GM18526 (cell line): ENCODE data around the gene PACRG.

Source experiments
- POLR2A ChIP-seq: IDR thresholded peaks from 3 replicates; pipeline ENCODE4 v1.6.1; 2011; ENCODE audit not compliant: insufficient read length; ENCODE audit errors: extremely low read depth

Gene PACRG

DNA sequence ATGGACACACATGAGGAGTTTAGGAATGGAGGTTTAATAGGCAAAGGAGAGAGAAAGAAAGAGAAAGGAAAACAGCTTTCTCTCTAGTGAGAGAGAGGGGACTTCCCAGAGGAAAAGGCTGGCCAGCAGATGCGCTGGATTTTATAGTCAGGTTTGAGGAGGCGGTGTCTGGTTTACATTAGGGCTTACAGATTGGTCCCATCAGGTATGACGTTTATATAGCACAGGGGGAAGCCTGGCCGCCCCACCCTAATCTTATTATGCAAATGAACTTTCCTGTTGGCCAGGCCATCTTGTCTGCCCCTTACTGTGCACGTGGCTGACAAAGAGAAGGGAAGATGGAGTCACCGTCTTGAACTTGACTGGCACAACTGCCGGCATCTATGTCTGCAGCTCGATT, 600.1 kb downstream of the PACRG start:
- no peak for TF ChIP-seq POLR2A

DNA sequence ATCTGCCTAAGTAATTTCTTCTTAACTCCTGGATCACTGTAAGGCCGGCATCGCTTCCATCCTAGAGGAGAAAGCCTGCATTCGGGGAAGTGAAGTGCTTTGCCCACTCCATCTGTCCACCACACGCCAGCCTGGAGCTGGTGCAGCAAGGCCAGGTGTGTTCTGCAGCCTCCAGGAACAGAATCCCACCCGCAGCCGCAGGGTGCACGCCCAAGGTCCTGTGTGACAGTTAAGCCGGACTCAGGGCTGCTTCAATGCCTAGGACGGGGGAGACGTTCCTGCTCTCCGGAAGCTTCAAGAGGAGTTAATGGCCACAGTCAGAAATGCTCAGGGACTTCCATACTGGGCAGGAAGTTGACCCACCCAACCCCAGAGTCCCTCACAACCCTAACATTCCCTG, 600.6 kb downstream of the PACRG start:
- TF ChIP-seq POLR2A = no peak

DNA sequence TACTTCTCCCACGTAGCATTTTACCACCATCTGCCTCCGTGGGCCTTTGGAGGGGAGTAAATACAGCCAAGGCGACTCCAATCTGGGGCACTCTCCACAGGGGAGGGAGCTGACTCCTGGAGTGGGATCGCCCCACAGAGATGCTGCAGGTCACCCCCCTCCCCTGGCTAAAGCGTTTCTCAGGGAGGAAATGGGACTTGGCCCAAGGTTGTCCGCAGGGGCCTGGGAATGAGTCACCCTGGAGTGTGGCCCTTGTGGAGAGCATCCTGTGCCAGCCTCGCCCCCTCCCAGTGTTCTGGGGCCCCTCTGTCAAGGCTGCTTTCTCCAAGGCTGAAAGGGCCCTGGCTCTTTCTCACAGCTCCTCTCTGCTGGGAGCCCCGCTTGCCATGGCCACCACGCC, 602.2 kb downstream of the PACRG start:
- no peak for TF ChIP-seq POLR2A

DNA sequence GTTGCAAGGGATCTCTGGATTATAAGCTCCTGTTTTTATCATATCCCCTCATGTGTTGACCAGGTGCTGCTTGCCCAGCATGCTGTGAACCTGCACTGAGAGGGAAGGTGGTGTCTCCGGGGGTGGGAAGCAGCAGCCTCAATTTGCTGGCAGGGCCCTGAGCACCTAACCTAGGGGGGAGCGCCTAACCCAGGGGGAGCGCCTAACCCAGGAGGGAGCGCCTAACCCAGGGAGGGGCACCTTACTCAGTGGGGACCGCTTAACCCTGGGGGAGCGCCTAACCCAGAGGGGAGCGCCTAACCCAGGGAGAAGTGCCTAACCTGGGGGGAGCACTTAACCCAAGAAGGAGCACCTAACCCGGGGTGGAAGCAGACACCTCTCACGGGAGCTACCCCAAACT, 603.5 kb downstream of the PACRG start:
- no peak for TF ChIP-seq POLR2A

DNA sequence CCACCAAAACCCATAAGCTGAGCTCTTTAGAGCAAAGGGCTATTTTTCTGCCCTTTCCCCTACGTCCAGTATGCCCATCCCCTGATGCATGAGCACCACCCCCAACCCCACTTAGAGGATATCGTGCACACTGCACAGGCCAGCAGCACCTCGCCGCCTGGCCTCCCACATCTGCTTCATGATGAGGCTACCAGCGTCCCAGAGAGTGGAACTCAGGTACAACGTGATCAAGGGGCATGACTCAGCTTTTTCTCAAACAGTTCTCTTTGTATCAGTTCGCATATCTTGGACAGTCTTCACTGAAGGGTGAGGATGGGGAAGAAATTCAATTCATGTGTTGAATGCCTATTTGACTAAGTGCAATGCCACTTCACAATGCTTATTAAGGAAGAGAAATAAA, 604.8 kb downstream of the PACRG start:
- TF ChIP-seq POLR2A = no peak

DNA sequence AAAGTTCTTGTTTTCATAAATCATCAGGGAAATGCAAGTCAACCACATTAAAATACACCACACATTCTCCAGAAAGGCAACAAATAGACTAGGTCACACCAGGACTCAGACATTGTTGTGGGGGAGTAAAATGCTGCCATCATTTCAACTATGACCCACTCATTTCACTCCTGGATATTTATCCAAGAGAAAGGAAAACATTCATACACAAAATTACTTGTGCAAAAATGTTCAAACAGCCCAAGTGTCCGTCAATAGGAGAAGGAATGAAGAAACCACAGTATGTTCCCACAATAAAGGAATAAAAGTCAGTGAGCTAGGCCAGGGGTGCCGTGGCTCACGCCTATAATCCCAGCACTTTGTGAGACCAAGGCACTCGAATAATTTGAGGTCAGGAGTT, 605.3 kb downstream of the PACRG start:
- no peak for TF ChIP-seq POLR2A

DNA sequence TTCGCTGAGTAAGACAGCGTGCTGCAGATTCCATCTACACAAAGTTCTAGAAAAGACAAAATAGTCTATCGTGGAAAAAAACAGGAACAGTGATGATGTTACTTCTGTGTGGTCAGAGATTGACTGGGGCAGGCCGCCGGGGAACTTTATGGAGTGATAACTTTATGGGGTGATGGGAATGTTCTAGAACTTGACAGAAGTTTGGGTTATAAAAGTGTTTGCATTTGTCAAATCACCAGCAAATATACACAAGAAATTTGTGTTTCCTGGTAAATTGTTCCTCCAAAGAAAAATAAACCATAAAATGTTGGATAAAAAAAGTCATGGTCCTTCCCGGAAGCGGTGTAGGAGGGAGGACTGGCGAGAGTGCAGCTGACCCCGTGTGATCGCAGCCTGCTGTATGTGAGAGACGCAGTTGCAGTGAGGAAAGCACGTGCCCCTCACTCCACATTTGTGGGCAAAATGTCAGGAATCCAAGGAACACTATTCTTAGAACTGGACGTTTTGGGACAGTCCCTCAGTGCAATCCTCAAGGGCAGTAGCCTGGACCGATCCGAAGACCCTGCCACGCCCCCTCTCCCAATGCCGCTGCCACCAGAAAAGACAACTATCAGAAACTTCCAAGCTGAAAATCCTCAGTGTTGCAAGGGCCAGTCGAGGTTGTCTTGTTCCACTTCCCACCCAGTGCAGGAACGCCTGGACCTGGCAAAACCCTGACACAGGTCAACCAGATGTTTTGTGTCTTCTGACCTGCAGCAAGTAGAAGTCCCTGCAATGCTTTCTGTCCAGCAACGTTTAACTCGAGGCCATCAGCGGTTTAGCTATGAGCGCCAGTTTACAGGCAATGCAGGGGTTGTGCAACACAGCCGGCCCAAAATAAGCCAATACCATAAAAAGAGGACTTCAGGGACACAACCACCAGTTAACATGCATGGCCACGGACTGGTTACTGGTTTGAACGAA, 606.2 kb downstream of the PACRG start:
- TF ChIP-seq POLR2A = no peak

DNA sequence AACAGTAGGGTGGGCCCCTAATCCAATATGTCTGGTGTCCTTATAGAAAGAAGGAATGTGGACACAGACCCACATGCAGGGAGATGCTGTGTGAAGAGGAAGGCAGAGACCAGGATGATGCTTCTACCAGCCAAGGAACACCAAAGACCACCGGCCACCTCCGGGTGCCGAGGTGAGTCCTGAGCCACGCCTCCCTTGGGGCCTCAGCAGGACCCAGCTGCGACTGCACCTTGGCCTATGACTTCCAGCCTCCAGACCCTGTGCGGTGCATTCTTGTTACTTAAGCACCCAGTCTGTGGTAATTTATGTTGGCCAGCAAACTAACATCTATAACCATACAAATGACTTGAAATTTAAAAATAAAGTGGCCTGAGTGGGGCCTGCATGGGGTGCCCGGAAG, 607.3 kb downstream of the PACRG start:
- TF ChIP-seq POLR2A = no peak

DNA sequence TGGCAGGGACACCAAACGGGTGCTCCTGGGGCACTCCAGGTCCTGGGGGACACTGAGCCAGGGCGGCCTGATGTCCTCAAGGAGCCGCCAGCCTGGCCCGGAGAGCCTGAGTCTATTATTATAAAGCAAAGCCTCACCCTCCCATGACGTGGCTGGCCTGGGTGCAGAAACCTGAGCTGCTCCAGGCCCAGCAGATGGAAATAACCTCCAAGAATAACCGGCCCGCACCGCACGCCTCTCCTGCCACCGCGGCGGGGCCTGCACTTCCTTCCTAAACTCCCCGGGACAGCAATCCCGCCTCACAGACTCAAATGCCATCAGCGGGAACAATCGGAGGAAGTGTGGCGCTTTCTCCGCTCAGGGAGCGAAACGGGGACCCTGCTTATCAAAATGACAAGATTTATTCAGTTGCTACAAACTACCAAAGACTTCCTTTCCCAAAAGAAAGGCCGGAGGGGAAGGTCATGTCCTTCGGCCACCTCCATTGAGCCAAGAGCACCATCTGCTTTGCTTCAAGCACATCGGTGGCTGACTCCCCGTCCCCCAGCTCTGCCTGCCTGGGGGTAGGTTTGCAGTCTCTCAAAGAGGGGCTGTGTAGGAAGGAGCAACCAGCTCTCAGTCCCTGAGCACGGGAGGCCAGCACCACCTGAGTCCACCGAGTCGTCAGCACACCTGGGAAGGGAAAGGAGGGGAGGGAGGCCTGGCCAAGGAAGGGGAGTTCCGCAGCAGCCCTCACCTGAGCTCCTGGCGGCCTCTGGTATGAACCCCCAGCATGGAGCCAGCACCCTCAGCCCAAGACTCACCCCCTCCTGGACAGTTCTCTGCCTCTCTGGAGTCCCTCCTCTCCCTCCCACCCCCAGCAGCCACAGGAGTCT, 608.1 kb downstream of the PACRG start:
- no peak for TF ChIP-seq POLR2A

DNA sequence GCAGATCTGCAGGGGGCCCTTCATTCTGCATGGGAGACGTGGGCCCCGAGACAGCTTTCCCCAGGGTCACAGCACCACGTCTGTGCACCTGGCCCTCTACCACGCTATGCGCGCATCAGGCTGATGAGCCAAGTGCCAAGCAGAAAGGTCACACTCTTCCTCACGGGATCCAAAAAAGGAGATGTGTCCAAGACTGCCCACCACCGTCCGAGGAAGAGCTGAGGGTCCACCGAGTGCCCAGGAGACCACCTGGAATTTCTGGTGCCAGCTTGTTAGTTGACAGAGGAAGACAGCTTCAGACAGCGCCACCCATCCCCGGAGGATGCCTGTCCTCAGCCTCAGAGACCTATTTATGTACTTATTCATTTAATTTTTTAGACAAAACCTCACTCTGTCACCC, 609.2 kb downstream of the PACRG start:
- TF ChIP-seq POLR2A = no peak

DNA sequence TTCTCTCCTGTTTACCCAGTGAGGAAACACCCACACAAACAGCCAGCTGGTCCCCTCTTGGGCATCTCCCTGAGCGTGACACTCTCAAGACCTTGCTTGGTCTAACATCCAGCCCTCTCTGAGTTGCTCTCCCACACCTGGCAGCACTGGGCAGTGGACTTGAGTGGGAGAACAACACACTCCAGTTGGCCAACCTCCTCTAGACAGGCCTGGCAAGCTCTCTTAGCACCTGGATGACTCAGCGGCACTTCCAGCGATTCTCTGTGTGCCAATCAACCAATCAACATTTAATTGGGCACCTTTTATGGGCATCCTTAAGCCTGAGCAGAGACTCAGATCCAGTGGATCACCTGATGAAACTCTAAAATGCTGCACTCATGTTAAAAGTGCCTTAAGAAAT, 610.2 kb downstream of the PACRG start:
- TF ChIP-seq POLR2A = no peak

DNA sequence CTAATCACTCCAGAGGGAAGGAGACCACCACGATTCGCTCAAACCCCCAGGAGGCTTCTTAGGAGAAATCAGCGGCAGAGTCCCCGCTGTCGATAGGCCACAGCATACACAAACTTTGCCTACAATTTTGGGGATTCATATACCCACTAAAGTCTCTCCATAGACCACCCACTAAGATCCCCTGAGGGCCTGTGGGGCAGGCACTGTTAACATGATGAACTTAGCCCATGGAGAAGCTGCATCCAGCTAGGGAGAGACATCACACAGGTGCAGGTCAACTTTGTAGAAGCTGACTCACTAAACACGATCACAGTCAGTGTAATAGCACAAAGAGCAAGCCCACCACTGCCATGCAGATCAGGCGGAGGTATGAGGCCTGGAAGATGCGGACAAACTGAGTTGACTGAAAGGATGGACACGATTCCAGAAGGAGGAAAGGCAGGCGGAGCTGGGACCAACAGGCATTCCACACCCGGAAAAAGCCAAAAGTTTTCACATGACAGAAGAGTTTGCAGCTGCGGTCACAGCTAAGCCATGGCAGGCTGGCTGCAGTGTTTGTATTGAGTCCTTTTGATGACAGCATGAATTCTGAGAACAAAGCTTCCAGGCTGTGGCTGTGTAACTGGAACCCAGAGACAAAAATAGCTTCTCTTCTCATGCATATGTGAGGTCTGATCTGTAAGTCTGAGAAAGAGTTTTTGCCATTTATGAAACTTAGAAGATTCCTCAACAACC, 611.1 kb downstream of the PACRG start:
- TF ChIP-seq POLR2A = no peak

DNA sequence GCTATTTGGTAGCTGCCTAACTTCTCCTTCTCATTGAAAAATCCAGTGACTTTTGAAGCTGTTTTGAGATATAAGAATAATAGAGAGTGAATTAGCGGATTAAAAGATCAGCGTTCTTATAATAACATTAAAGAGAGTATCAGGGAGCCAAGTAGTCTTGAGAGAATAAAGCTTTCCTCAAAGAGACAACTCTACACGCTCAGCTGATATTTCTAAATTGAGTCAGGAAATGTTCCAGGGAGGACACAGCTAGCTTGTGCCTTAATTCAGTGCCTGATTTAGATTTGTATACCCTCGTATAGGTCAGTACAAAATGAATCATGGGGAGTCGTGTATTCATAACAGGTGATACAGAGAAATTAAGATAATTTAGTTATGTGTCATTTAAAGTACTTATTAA, 611.7 kb downstream of the PACRG start:
- TF ChIP-seq POLR2A = no peak

DNA sequence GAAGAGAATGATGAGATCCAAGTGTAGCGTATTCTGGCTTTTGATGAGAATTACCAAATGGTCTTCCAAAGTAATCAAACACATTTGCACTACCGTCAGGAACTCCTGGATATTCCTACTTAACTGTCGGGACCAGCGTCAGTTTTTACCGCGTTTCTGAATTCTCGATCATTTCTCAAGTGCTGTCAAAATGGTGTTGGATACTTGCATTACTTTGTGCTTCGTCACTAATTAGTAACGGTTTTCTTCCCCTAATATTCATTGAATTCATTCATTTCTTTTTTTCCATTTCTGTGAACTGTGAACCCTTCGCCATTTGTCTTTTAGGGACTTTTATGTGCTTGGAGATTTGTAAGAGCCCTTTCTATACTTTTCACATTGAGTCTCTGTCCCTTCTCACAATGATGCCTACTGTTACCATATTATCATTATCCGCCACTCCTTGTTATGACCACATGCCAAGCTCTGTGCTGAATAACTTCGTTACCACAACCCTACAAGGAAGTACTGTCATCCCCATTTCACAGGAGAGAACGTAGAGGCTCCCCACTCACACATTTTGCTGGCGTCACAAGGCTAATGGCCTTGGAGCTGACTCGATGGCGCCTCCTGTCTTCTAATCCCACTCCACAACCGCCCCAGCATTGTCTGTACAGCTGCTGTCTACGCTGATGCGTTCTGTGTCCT, 612.6 kb downstream of the PACRG start:
- no peak for TF ChIP-seq POLR2A

DNA sequence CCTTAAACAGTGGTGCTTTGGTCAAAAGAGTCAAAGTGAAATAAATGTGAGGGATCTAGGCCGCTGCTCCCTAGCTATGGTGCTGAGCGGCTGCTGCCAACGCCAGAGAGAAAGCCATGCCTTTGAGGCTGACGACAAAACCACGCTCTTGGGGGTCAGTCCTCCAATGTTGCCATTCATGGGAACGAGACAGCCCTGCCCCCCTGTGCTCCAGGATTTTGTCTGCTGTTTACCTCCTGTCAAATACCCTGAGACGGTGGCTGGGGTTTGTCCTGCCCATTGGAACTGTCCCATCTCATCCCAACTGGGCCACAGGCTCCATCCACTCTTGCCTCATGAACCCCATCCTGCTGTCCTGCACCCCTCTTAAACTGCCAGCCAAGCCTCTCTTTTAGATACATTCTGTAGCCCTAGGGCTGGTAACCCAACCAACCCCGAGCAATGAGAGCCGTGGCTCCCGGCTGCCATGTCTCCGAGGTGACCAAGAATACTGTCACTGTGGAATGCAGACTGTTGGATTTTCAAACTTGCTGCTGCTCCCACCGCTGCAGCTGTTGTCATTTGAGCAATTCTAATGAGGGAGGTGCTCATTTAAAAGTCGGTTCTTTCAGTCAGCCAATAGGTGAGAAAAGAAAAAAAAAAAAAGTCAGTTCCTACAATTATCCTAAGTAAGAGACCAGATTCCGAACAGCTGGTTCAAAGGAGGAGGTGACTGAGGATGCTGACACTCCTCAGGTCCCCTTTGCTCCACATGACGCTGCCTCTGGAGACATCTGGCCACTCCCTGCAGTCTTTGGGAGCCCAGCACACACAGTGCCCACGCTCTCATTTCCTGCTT, 613.7 kb downstream of the PACRG start:
- no peak for TF ChIP-seq POLR2A
